Activated CD8-positive, alpha-beta T cell treated with anti-CD3 and anti-CD28 coated beads for 36 hours (primary cell): ENCODE data around the gene MAPKAP1. TPM values are rescaled to one million over a fixed set of nuclear protein-coding genes. Genes with fewer than 3 reads are reported as not detected.

Experiments
- ATAC-seq: fragments of 200-7000 bp; cut with Tn5 transposase; one replicate; pipeline ENCODE4 v1.10.0; 2021; ENCODE audit warnings: mild to moderate bottlenecking, moderate library complexity
- CTCF ChIA-PET: fragments of 350-600 bp; sonication (Branson Sonifier 250); formaldehyde crosslinking; loops from one replicate; lab custom pipeline; 2021; ENCODE audit warnings: antibody characterized with exemption; lab: Charles Lee
- POLR2A ChIA-PET: fragments of 350-600 bp; sonication (Branson Sonifier 250); formaldehyde crosslinking; loops from one replicate; lab custom pipeline; 2021; ENCODE audit warnings: antibody characterized with exemption; lab: Charles Lee
- DNase-seq: peaks from one replicate; pipeline ENCODE4 v3.0.0-alpha.2; 2020
- H3K27ac Mint-ChIP-seq: one replicate; pipeline ENCODE4 v1.8.0; 2021; ENCODE audit warnings: mild to moderate bottlenecking, mixed read lengths
- H3K27me3 Mint-ChIP-seq: one replicate; pipeline ENCODE4 v1.8.0; 2021; ENCODE audit warnings: mixed read lengths
- H3K36me3 Mint-ChIP-seq: one replicate; pipeline ENCODE4 v1.8.0; 2021; ENCODE audit warnings: low read depth, mixed read lengths
- H3K4me1 Mint-ChIP-seq: one replicate; pipeline ENCODE4 v1.8.0; 2021; ENCODE audit warnings: low read depth, mixed read lengths
- H3K4me3 Mint-ChIP-seq: one replicate; pipeline ENCODE4 v1.8.0; 2021; ENCODE audit warnings: mild to moderate bottlenecking, moderate library complexity, mixed read lengths
- H3K9me3 Mint-ChIP-seq: one replicate; pipeline ENCODE4 v1.8.0; 2021; ENCODE audit warnings: mixed read lengths
- CTCF ChIP-seq: fragments of 200-600 bp; IDR thresholded peaks from one replicate; pipeline ENCODE4 v1.8.0; 2022; ENCODE audit warnings: antibody characterized with exemption, mild to moderate bottlenecking
- intact Hi-C: fragments of 100-400 bp; cut with micrococcal nuclease; formaldehyde crosslinking; loops from one replicate; pipeline ENCODE4 v1.10.0; 2022
- total RNA-seq, 2 experiments: library from RNA; stranded (reverse); gene quantifications; one replicate each; pipeline ENCODE4 v1.2.3, GENCODE V29; 2021

The MAPKAP1 gene
- total RNA-seq, 2 experiments from 2014 or later: 58.8 to 62.4 TPM

- Mint-ChIP-seq H3K4me1 (no peaks in the 10 kb centered on the region), H3K27ac (no peak overlapping the region), H3K9me3 (peaks cover 4% of the 10 kb centered on the region), H3K27me3 (no peaks in the 10 kb centered on the region), H3K4me3 (no peak overlapping the region), H3K36me3 (peaks cover 42% of the 10 kb centered on the region)
- ATAC-seq: no peak
- no peak for TF ChIP-seq CTCF
- intact Hi-C loops: no loop called here
- POLR2A ChIA-PET: no interaction called here
- CTCF ChIA-PET: no interaction called here
- no peak for DNase-seq
Observed at GRCh38 chr9:125460883-125461635, 245.9 kb downstream of the MAPKAP1 start.

GRCh38 chr9:125460346-125460745 is 246.7 kb downstream of the MAPKAP1 start:
- Mint-ChIP-seq H3K9me3 (peaks cover 6% of the 10 kb centered on the region), H3K36me3 (peaks cover 45% of the 10 kb centered on the region), H3K4me3 (no peak overlapping the region), H3K4me1 (no peaks in the 10 kb centered on the region), H3K27ac (no peak overlapping the region), H3K27me3 (no peaks in the 10 kb centered on the region)
- ATAC-seq (no peak), DNase-seq (no peak)
- TF ChIP-seq CTCF: no peak
- ChIA-PET POLR2A (no interaction called here), CTCF (no interaction called here)
- intact Hi-C loops: no loop called here

GRCh38 chr9:125457357-125457756 is 249.7 kb downstream of the MAPKAP1 start:
- Mint-ChIP-seq H3K4me3 (no peak overlapping the region), H3K27ac (no peak overlapping the region), H3K27me3 (no peaks in the 10 kb centered on the region), H3K36me3 (peaks cover 42% of the 10 kb centered on the region), H3K4me1 (no peaks in the 10 kb centered on the region), H3K9me3 (peaks cover 6% of the 10 kb centered on the region)
- CTCF ChIA-PET: interaction anchor here (1.1 to 1.6 kb wide), 2 partner anchors 19 to 50 kb away, joined by 3 to 4 read pairs; no protein-coding TSS in a partner anchor
- TF ChIP-seq CTCF: no peak
- ATAC-seq: no peak
- DNase-seq: no peak
- intact Hi-C loops: no loop called here
- POLR2A ChIA-PET: interaction anchor here (0.9 kb wide), 1 partner anchor 56 kb away, joined by 3 read pairs; no protein-coding TSS in a partner anchor

GRCh38 chr9:125455876-125456275 is 251.1 kb downstream of the MAPKAP1 start:
- H3K9me3 Mint-ChIP-seq: peaks cover 4% of the 10 kb centered on the region
- H3K27ac Mint-ChIP-seq: no peak overlapping the region
- ChIA-PET POLR2A (no interaction called here), CTCF (no interaction called here)
- DNase-seq: no peak
- no peaks in the 10 kb centered on the region for H3K4me1 Mint-ChIP-seq
- H3K27me3 Mint-ChIP-seq: no peaks in the 10 kb centered on the region
- TF ChIP-seq CTCF: no peak
- H3K36me3 Mint-ChIP-seq: peaks cover 34% of the 10 kb centered on the region
- no peak for ATAC-seq
- H3K4me3 Mint-ChIP-seq: no peak overlapping the region
- intact Hi-C loops: no loop called here

- ATAC-seq (no peak), DNase-seq (no peak)
- no peak overlapping the region for H3K27ac Mint-ChIP-seq
- H3K36me3 Mint-ChIP-seq: peaks cover 27% of the 10 kb centered on the region
- H3K27me3 Mint-ChIP-seq: no peaks in the 10 kb centered on the region
- H3K9me3 Mint-ChIP-seq: peaks cover 4% of the 10 kb centered on the region
- POLR2A ChIA-PET: no interaction called here
- CTCF ChIA-PET: no interaction called here
- H3K4me3 Mint-ChIP-seq: no peak overlapping the region
- intact Hi-C loops: no loop called here
- TF ChIP-seq CTCF: no peak
- H3K4me1 Mint-ChIP-seq: no peaks in the 10 kb centered on the region
Observed at GRCh38 chr9:125455132-125455531, 251.9 kb downstream of the MAPKAP1 start.
